Thyroid gland (tissue), 4 donors: Measurements from ENCODE around the gene CADPS. TPM values are rescaled to one million over a fixed set of nuclear protein-coding genes. Genes with fewer than 3 reads are reported as not detected.

ENCODE experiments used
- DNase-seq, 2 donors: peaks; one replicate each; pipeline ENCODE4 v3.0.0-alpha.2; 2019
- H3K27ac ChIP-seq, 3 donors: fragments of 200-600 bp; sonication (generic); 1 replicate in 2 of 3; 2 replicates in 1 of 3; pipeline ENCODE4 v1.5.1; 2016 to 2019; ENCODE audit warnings: mild to moderate bottlenecking in 1 of 3, moderate library complexity in 1 of 3
- H3K27me3 ChIP-seq: fragments of 200-600 bp; sonication (generic); one replicate; pipeline ENCODE4 v1.5.1; 2019
- H3K36me3 ChIP-seq, 2 donors: fragments of 200-600 bp; sonication (generic); one replicate each; pipeline ENCODE4 v1.5.1; 2016 to 2019
- H3K4me1 ChIP-seq, 2 donors: fragments of 200-600 bp; sonication (generic); one replicate each; pipeline ENCODE4 v1.5.1; 2017 to 2019
- H3K4me3 ChIP-seq, 3 donors: fragments of 200-600 bp; sonication (generic); replicated peaks in 1 of 3; 1 replicate in 2 of 3; 2 replicates in 1 of 3; pipeline ENCODE4 v1.5.1; 2016; ENCODE audit warnings: mild to moderate bottlenecking in 1 of 3
- H3K9me3 ChIP-seq: fragments of 200-600 bp; sonication (generic); one replicate; pipeline ENCODE4 v1.5.1; 2017
- POLR2A ChIP-seq, 2 donors: fragments of 450-650 bp; IDR thresholded peaks; one replicate each; pipeline ENCODE4 v1.6.1; 2017; ENCODE audit warnings: antibody characterized with exemption in 2 of 2, mild to moderate bottlenecking in 2 of 2, moderate library complexity in 1 of 2
- WGBS, 2 donors: methylation state at CpG; one replicate each; pipeline ENCODE4 v1.1.5; 2017; 5-methylcytosine and 5-hydroxymethylcytosine counted together
- intact Hi-C: fragments of 100-400 bp; cut with DNase I; formaldehyde crosslinking; loops from one replicate; pipeline ENCODE4 v1.15.1; 2023
- total RNA-seq, 4 donors: library from RNA; depleted of rRNA; stranded (reverse); fragments of >200 nt; gene quantifications; one replicate each; pipeline ENCODE4 v1.2.3, GENCODE V29; 2016
- TF ChIP-seq, protein P1 (sequence below), 6 experiments: fragments of 200-600 bp in 3 of 6; fragments of 450-650 bp in 3 of 6; sonication (generic) in 3 of 6; IDR thresholded peaks; one replicate each; pipeline ENCODE4 v1.5.1; 2016 to 2019; ENCODE audit warnings: antibody characterized with exemption in 6 of 6, mild to moderate bottlenecking in 2 of 6, inconsistent platforms in 1 of 6, moderate library complexity in 1 of 6

The CADPS gene
- total RNA-seq, 4 donors from 2014 or later, result 1.6 to 9.5 TPM; not detected in 2

DNA sequence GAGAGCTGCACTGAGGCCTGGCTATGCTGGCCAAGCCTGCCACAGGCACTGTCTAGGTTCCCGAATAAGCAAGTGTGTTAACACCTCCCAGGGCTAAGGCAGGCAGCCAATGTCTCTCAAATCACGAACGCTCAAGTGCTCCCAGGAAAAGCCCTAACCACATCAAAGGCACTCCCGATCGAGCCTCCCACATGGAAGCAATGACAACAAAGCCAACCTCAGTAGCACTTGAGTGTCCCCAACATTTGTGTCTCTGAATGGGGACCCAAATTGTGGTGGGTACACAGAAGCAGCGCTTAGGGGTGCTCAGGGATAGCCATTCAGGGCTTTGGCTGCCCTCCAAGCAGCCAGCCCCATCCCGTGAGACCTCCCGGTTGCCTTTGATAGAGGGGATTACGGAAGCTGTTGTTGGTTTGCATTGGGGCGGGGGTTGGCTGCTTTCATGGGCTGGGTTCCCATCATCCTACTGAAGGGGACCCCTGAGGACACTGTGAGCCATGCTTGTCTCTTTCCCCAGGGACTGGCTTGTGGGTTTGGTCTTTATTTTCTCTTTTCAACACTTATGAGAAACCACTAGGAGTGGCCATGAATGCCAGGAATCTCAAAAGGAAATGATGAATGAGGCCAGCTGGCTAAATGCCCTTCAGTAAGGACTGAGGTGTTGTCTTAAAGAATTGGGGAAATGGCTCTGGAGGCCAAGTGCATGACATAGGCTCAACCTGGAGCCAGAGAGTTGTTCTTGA, 267.8 kb downstream of the CADPS start:
- Histone ChIP-seq H3K4me3 (no peak overlapping the region), H3K4me1 (peaks cover 42 to 45% of the 10 kb centered on the region in 2 donors), H3K36me3 (no peaks in the 10 kb centered on the region), H3K27me3 (no peaks in the 10 kb centered on the region), H3K9me3 (no peaks in the 10 kb centered on the region), H3K27ac (peak overlapping the region; percentile 80 to 94 (median 86))
- no peak for TF ChIP-seq POLR2A (IDR thresholded peaks at IDR 0.05)
- TF ChIP-seq, protein P1, sequence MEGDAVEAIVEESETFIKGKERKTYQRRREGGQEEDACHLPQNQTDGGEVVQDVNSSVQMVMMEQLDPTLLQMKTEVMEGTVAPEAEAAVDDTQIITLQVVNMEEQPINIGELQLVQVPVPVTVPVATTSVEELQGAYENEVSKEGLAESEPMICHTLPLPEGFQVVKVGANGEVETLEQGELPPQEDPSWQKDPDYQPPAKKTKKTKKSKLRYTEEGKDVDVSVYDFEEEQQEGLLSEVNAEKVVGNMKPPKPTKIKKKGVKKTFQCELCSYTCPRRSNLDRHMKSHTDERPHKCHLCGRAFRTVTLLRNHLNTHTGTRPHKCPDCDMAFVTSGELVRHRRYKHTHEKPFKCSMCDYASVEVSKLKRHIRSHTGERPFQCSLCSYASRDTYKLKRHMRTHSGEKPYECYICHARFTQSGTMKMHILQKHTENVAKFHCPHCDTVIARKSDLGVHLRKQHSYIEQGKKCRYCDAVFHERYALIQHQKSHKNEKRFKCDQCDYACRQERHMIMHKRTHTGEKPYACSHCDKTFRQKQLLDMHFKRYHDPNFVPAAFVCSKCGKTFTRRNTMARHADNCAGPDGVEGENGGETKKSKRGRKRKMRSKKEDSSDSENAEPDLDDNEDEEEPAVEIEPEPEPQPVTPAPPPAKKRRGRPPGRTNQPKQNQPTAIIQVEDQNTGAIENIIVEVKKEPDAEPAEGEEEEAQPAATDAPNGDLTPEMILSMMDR (IDR thresholded peaks at IDR 0.05), result no peak
- 23 to 29% methylated on average over 8 to 10 of the region's 10 CpGs for WGBS, 2 donors
- peak; percentile 95 to 97 for DNase-seq
- intact Hi-C loops, result no loop called here

GRCh38 chr3:62605413-62606068, 269.7 kb downstream of the CADPS start:
- 62 to 68% methylated on average over 3 of the region's 3 CpGs for WGBS, 2 donors
- H3K4me3 ChIP-seq, result no peak overlapping the region
- H3K9me3 ChIP-seq, result no peaks in the 10 kb centered on the region
- TF ChIP-seq, protein P1 (IDR thresholded peaks at IDR 0.05), result no peak
- no peak for TF ChIP-seq POLR2A (IDR thresholded peaks at IDR 0.05)
- no peaks in the 10 kb centered on the region for H3K27me3 ChIP-seq
- DNase-seq, result no peak
- intact Hi-C loops, result no loop called here
- no peaks in the 10 kb centered on the region for H3K36me3 ChIP-seq
- peak overlapping the region; percentile 80 to 94 (median 86) for H3K27ac ChIP-seq
- H3K4me1 ChIP-seq, result peaks cover 42 to 45% of the 10 kb centered on the region in 2 donors

GRCh38 chr3:62604751-62605351, 270.4 kb downstream of the CADPS start:
- intact Hi-C loops, result no loop called here
- no peak overlapping the region for H3K4me3 ChIP-seq
- no peaks in the 10 kb centered on the region for H3K36me3 ChIP-seq
- TF ChIP-seq, protein P1 (IDR thresholded peaks at IDR 0.05), result no peak
- no peak for TF ChIP-seq POLR2A (IDR thresholded peaks at IDR 0.05)
- no peak for DNase-seq
- no peaks in the 10 kb centered on the region for H3K27me3 ChIP-seq
- 88 to 90% methylated on average over 1 of the region's 1 CpG for WGBS, 2 donors
- peak overlapping the region in 1 of 3 donors; percentile 61 for H3K27ac ChIP-seq
- peaks cover 42 to 45% of the 10 kb centered on the region in 2 donors for H3K4me1 ChIP-seq
- H3K9me3 ChIP-seq, result no peaks in the 10 kb centered on the region

GRCh38 chr3:62604298-62604697, 270.9 kb downstream of the CADPS start:
- intact Hi-C loops, result no loop called here
- H3K36me3 ChIP-seq, result no peaks in the 10 kb centered on the region
- peak overlapping the region in 2 of 3 donors; percentile 14 to 61 for H3K27ac ChIP-seq
- TF ChIP-seq, protein P1 (IDR thresholded peaks at IDR 0.05), result no peak
- no peak for TF ChIP-seq POLR2A (IDR thresholded peaks at IDR 0.05)
- 15 to 33% methylated on average over 2 of the region's 2 CpGs for WGBS, 2 donors
- H3K27me3 ChIP-seq, result no peaks in the 10 kb centered on the region
- DNase-seq, result peak; percentile 43 to 53
- H3K4me1 ChIP-seq, result peaks cover 42 to 45% of the 10 kb centered on the region in 2 donors
- no peaks in the 10 kb centered on the region for H3K9me3 ChIP-seq
- no peak overlapping the region for H3K4me3 ChIP-seq
